Epithelial cell of proximal tubule (primary cell): ENCODE data around the gene ANAPC7. TPM values are rescaled to one million over a fixed set of nuclear protein-coding genes. Genes with fewer than 3 reads are reported as not detected.

Experiments
- DNase-seq: peaks from one replicate; pipeline ENCODE4 v3.0.0-alpha.2; 2011; ENCODE audit warnings: low read depth
- H3K4me3 ChIP-seq: 2 replicates; pipeline ENCODE4 v1.5.1; 2011; ENCODE audit warnings: low read depth, mild to moderate bottlenecking, low read length
- total RNA-seq: library from RNA; depleted of rRNA; stranded (reverse); fragments of >200 nt; gene quantifications from 2 replicates; pipeline ENCODE4 v1.2.3, GENCODE V29; 2015
- TF ChIP-seq, protein P1 (sequence below): conservative IDR thresholded peaks from 2 replicates; pipeline ENCODE4 v1.5.1; 2012; ENCODE audit warnings: low read depth, mild to moderate bottlenecking, low read length

ANAPC7 gene
- total RNA-seq, 1 donor from 2014 or later, result 46.0 TPM

DNA sequence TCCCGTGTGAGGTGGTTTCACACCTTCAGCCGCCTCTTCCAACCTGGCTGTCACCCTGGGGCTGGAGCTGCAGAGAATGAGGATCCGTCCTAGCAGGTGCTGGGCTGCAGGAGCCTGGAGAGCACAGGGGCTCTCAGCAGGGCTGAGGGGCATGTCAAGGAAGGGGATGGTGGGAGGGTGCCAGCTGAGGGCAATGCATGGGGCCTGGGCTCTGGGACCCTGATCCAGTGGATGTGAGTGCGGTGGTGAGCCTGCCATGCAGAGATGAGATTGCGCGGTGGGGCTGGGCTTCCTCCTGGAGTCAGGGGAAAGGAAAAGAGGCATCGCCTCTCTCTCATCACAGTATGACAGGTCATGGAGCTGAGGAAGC is 31.5 kb downstream of the ANAPC7 start:
- DNase-seq, result no peak
- TF ChIP-seq, protein P1, sequence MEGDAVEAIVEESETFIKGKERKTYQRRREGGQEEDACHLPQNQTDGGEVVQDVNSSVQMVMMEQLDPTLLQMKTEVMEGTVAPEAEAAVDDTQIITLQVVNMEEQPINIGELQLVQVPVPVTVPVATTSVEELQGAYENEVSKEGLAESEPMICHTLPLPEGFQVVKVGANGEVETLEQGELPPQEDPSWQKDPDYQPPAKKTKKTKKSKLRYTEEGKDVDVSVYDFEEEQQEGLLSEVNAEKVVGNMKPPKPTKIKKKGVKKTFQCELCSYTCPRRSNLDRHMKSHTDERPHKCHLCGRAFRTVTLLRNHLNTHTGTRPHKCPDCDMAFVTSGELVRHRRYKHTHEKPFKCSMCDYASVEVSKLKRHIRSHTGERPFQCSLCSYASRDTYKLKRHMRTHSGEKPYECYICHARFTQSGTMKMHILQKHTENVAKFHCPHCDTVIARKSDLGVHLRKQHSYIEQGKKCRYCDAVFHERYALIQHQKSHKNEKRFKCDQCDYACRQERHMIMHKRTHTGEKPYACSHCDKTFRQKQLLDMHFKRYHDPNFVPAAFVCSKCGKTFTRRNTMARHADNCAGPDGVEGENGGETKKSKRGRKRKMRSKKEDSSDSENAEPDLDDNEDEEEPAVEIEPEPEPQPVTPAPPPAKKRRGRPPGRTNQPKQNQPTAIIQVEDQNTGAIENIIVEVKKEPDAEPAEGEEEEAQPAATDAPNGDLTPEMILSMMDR, result no peak
- H3K4me3 ChIP-seq, result no peak overlapping the region

DNA sequence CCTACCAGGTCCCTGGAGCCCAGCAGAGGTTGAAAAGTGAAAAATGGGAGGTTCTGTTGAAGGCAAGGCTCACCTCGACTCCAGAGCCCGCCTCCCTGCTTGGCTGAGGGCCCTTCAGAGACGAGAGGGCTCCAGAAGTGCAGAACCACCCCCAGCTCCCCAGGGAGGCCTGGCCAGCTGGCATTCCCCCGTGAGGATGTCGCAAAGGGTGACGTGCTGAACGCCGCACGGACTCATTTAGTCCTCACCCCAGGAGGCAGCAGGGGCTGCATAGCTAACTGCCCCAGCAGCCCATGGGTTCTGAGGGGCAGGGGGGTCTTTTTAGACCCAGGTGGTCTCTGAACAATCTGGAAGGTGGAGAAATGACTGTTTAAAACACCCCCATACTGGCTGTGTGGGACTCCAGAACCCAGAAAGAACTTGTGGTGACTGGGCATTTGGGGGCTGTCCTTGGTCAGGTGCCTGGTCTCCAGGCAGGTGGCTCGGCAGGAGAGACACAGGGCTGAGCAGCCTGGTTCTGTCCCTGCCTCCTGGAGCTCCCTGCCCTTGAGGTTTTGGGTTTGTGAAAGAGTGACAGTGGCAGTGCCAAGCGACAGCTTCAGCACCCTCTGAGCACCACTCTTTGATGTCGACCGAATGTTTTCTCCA is 32.0 kb downstream of the ANAPC7 start:
- no peak for DNase-seq

DNA sequence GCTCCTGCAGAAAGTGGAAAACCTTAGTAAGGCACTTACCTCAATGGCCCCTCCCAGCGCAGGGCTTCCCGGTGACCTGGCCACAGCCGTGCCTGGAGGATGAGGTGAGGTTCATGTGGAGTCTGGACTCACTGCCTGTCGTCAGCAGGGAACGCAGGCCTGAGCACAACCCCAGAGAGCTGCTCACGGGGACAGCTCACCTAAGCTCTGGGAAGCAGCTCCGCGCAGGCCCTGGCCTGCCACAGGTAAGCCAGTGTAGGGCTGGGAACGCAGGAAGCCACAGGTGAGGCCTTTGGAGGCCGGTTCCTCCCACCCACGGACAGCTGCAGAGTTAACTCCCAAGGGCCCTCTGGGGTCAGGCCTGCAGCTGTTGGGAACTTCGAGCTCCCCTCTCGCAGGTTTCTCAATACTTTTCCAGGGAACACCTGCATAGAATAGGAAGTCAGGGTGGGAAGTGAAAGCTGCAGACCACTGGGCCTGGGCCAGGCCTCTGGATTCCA is 32.7 kb downstream of the ANAPC7 start:
- DNase-seq, result no peak
- no peak overlapping the region for H3K4me3 ChIP-seq
- TF ChIP-seq, protein P1, result peak; percentile 20

More for the DNA sequence above, 32.0 kb downstream of the ANAPC7 start:
- H3K4me3 ChIP-seq, result no peak overlapping the region
- TF ChIP-seq, protein P1, result no peak

DNA sequence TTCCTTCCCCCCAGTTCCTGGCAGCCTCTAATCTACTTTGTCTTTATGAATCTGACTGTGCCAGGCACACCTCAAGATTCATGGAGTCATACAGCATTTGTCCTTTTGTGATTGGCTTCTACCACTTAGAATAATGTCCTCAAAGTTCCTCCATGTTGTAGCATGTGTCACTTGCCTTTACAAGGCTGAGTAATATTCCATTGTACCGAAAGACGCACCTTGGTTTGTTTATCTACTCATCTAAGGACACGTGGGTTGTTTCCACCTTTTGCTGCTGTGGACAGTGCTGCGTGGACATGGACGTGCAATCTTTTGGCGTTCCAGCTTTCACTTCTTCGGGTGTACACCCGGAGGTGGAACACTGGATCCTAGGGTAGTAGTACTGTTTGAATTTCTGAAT is 33.5 kb downstream of the ANAPC7 start:
- H3K4me3 ChIP-seq, result no peak overlapping the region
- TF ChIP-seq, protein P1, result no peak
- no peak for DNase-seq

DNA sequence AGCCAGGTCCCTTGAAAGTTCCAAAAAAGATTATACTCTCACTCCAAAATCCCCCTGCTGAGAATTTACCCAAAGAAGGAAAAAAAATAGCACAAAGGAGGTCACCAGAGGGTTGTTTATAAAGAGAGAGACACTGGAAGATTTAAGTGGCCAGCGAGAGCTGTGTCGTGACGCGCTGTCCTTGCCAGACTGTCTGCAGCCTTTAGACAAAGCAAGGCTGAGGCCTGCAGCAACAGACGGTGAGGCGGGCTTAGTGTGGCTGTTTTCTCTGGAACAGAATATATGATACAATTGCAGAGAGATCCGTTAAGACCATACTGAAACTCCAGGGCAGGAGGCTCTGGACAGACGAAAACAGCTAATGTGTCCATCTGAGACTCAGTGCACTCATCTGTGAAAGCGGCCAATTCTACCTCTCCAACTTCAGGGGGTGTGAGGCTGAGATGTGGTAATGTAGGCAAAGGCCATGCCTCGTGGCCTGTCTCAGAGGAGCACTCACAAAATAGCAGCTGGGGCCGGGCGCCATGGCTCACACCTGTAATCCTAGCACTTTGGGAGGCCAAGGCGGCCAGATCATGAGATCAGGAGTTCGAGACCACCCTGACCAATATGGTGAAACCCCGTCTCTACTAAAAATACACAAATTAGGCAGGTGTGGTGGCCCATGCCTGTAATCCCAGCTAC is 36.2 kb downstream of the ANAPC7 start:
- no peak for DNase-seq
- no peak overlapping the region for H3K4me3 ChIP-seq
- TF ChIP-seq, protein P1, result no peak

DNA sequence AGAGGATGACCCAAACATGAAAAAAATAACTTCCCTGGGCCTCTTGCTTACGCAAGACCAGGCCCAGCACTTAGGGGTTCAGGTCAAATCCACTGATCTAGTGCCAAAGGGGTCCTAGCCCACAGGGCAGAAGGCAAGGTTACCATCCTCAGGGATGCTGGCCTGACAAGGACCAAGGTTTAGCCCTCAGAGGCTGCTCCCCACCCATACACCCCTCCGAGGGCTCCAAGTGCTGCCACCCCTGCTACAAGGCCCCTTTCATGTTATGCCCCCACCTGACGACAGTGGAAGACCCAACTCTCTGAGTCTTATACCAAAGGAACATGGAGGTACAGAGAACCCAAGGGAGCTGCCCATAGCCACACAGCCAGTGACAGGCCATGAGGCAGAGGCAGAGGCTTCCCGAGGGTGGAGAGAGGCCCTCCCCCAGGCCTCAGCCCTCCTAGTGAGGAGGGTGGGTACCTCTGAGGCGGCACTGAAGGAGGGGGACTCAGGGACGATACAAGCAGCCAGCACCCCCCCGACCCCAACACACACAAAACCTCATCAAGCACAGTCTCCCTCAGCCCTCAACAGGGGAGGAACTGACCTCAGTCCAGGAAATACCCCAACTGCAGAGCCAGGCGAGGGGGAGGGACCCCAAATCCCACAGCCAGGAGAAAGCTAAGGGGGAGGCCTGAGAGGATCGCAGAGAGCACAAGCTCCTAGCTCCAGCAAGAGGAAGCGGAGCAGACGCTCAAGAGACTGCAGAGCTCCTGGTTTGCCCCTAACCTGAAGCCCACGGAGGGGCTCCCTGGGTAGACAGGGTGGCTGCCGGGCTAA is 37.0 kb downstream of the ANAPC7 start:
- DNase-seq, result no peak
- no peak overlapping the region for H3K4me3 ChIP-seq
- TF ChIP-seq, protein P1, result no peak
